OCI-LY1 (cell line): ENCODE data around the gene LRRC4B.
"Not testable (repeated sequence)": the region's sequence is repeated elsewhere in the genome, so short reads cannot be mapped to it uniquely, and the experiment has no call there.

Source experiments
- H2AFZ ChIP-seq: fragments of 200-600 bp; sonication (generic), shearing (Covaris generic); 2 replicates; pipeline ENCODE4 v1.6.0; 2014; ENCODE audit warnings: antibody characterized with exemption, mild to moderate bottlenecking, low read length
- H3F3A ChIP-seq: fragments of 200-600 bp; sonication (generic), shearing (Covaris generic); 2 replicates; pipeline ENCODE4 v1.6.0; 2014; ENCODE audit warnings: mild to moderate bottlenecking, antibody characterized with exemption, low read length, moderate library complexity; ENCODE audit not compliant: insufficient read depth
- H3K27ac ChIP-seq: fragments of 200-600 bp; sonication (generic); 2 replicates; pipeline ENCODE4 v1.5.1; 2014; ENCODE audit warnings: low read length, mixed run types, mild to moderate bottlenecking, low read depth; ENCODE audit not compliant: poor library complexity, severe bottlenecking
- H3K27me3 ChIP-seq: fragments of 200-600 bp; sonication (generic); 2 replicates; pipeline ENCODE4 v1.6.0; 2014; ENCODE audit warnings: antibody characterized with exemption, mild to moderate bottlenecking, low read length, moderate library complexity; ENCODE audit not compliant: insufficient read depth
- H3K36me3 ChIP-seq: fragments of 200-600 bp; sonication (generic); 2 replicates; pipeline ENCODE4 v1.6.1; 2014; ENCODE audit warnings: mild to moderate bottlenecking, antibody characterized with exemption, low read length, moderate library complexity, mixed read lengths; ENCODE audit not compliant: insufficient read depth
- H3K4me1 ChIP-seq: fragments of 200-600 bp; sonication (generic); 2 replicates; pipeline ENCODE4 v1.5.1; 2014; ENCODE audit warnings: mild to moderate bottlenecking, low read length, moderate library complexity; ENCODE audit not compliant: insufficient read depth, severe bottlenecking
- H3K4me2 ChIP-seq: fragments of 200-600 bp; sonication (generic), shearing (Covaris generic); 2 replicates; pipeline ENCODE4 v1.6.1; 2014; ENCODE audit warnings: low read length
- H3K4me3 ChIP-seq: fragments of 200-600 bp; sonication (generic); 2 replicates; pipeline ENCODE4 v1.5.1; 2014; ENCODE audit warnings: low read length, low read depth, mild to moderate bottlenecking, mixed read lengths; ENCODE audit not compliant: poor library complexity, severe bottlenecking
- H3K79me2 ChIP-seq: fragments of 200-600 bp; shearing (Covaris generic); 2 replicates; pipeline ENCODE4 v1.6.1; 2016; ENCODE audit warnings: mixed run types, low read length, mixed read lengths; ENCODE audit not compliant: insufficient read depth
- H3K9ac ChIP-seq: fragments of 200-600 bp; sonication (generic), shearing (Covaris generic); 2 replicates; pipeline ENCODE4 v1.6.1; 2014; ENCODE audit warnings: mild to moderate bottlenecking, low read length, mixed read lengths
- H3K9me2 ChIP-seq: fragments of 200-600 bp; sonication (generic), shearing (Covaris generic); 2 replicates; pipeline ENCODE4 v1.6.1; 2014; ENCODE audit warnings: low read depth, mild to moderate bottlenecking, low read length, mixed read lengths
- H3K9me3 ChIP-seq: fragments of 200-600 bp; shearing (Covaris generic); 2 replicates; pipeline ENCODE4 v1.6.1; 2014; ENCODE audit warnings: low read length, mixed read lengths
- H4K20me1 ChIP-seq: fragments of 200-600 bp; sonication (generic), shearing (Covaris generic); 2 replicates; pipeline ENCODE4 v1.6.0; 2016; ENCODE audit warnings: mild to moderate bottlenecking, low read length; ENCODE audit not compliant: insufficient read depth
- CTCF ChIP-seq: fragments of 200-600 bp; sonication (generic), shearing (Covaris generic); IDR thresholded peaks from 2 replicates; pipeline ENCODE4 v1.5.1; 2017; ENCODE audit warnings: mild to moderate bottlenecking, antibody characterized with exemption, low read length, moderate library complexity, mixed read lengths
- EZH2 ChIP-seq: fragments of 200-600 bp; sonication (generic), shearing (Covaris generic); IDR thresholded peaks from 2 replicates; pipeline ENCODE4 v1.8.0; 2017; ENCODE audit warnings: borderline replicate concordance, mixed run types, mild to moderate bottlenecking, antibody characterized with exemption, low read length, moderate library complexity, mixed read lengths

The LRRC4B gene

GRCh38 chr19:50580970-50581634, 12.9 kb upstream of the LRRC4B start:
- H3K9me2 ChIP-seq, result no peaks in the 10 kb centered on the region
- no peak overlapping the region for H3K9ac ChIP-seq
- no peaks in the 10 kb centered on the region for H3K79me2 ChIP-seq
- H3K9me3 ChIP-seq, result no peaks in the 10 kb centered on the region
- H4K20me1 ChIP-seq, result no peaks in the 10 kb centered on the region
- no peaks in the 10 kb centered on the region for H3F3A ChIP-seq
- TF ChIP-seq EZH2 (no peak), CTCF (no peak)
- H3K4me2 ChIP-seq, result no peak overlapping the region
- no peak overlapping the region for H3K4me3 ChIP-seq
- no peak overlapping the region for H2AFZ ChIP-seq
- H3K4me1 ChIP-seq, result no peaks in the 10 kb centered on the region
- H3K27ac ChIP-seq, result no peak overlapping the region
- H3K27me3 ChIP-seq, result peaks cover 8% of the 10 kb centered on the region; the same call in 1 of the 2 replicates
- no peaks in the 10 kb centered on the region; the same call in 1 of the 2 replicates for H3K36me3 ChIP-seq

GRCh38 chr19:50580240-50580639, 12.0 kb upstream of the LRRC4B start:
- H3K27ac ChIP-seq, result no peak overlapping the region
- H4K20me1 ChIP-seq, result no peaks in the 10 kb centered on the region
- no peak overlapping the region for H3K4me3 ChIP-seq
- H3K9ac ChIP-seq, result no peak overlapping the region
- no peak for TF ChIP-seq CTCF
- TF ChIP-seq EZH2, result no peak
- H3K9me3 ChIP-seq, result no peaks in the 10 kb centered on the region
- no peaks in the 10 kb centered on the region for H3F3A ChIP-seq
- H3K27me3 ChIP-seq, result peaks cover 8% of the 10 kb centered on the region; the same call in 1 of the 2 replicates
- H3K4me1 ChIP-seq, result no peaks in the 10 kb centered on the region
- H3K4me2 ChIP-seq, result no peak overlapping the region
- H3K36me3 ChIP-seq, result no peaks in the 10 kb centered on the region; the same call in 1 of the 2 replicates
- no peak overlapping the region for H2AFZ ChIP-seq
- H3K9me2 ChIP-seq, result no peaks in the 10 kb centered on the region
- H3K79me2 ChIP-seq, result no peaks in the 10 kb centered on the region

- not testable (repeated sequence) for H3K9me2 ChIP-seq, H3K27me3 ChIP-seq
Observed at GRCh38 chr19:50576769-50577168, 8.5 kb upstream of the LRRC4B start.

More at GRCh38 chr19:50576769-50577168, 8.5 kb upstream of the LRRC4B start:
- not testable (repeated sequence) for H3F3A ChIP-seq, H3K4me1 ChIP-seq, H3K27ac ChIP-seq, H3K79me2 ChIP-seq, H3K36me3 ChIP-seq, H4K20me1 ChIP-seq, H3K9ac ChIP-seq, H3K4me2 ChIP-seq, H2AFZ ChIP-seq, H3K9me3 ChIP-seq, H3K4me3 ChIP-seq
